HepG2 (cell line): ENCODE results near the gene NCMAP. TPM values are rescaled to one million over a fixed set of nuclear protein-coding genes. Genes with fewer than 3 reads are reported as not detected.
A peak's percentile ranks its signal among the peaks of the same experiment; 100 is the strongest.

Experiments used
- AKAP8 ChIP-seq: sonication (generic); formaldehyde crosslinking; IDR thresholded peaks from 2 replicates; pipeline ENCODE4 v1.5.1; 2020; ENCODE audit warnings: mild to moderate bottlenecking, missing genetic modification reagents
- ARID2 ChIP-seq: sonication (generic); formaldehyde crosslinking; IDR thresholded peaks from 2 replicates; pipeline ENCODE4 v1.8.1; 2022; ENCODE audit warnings: mild to moderate bottlenecking, missing genetic modification reagents, borderline replicate concordance
- BRD4 ChIP-seq: sonication (generic); formaldehyde crosslinking; IDR thresholded peaks from 2 replicates; pipeline ENCODE4 v1.4.0; 2020; ENCODE audit warnings: missing genetic modification reagents
- SIN3B ChIP-seq: fragments of 150-350 bp; IDR thresholded peaks from 2 replicates; pipeline ENCODE4 v1.6.1; 2014; ENCODE audit warnings: low read length
- SP140L ChIP-seq: sonication (generic); formaldehyde crosslinking; IDR thresholded peaks from 2 replicates; pipeline ENCODE4 v1.4.0; 2020; ENCODE audit warnings: missing genetic modification reagents, borderline replicate concordance
- ZEB1 ChIP-seq: IDR thresholded peaks from 2 replicates; pipeline ENCODE4 v1.6.1; 2012; ENCODE audit warnings: mild to moderate bottlenecking, low read depth, inconsistent platforms; ENCODE audit not compliant: insufficient replicate concordance
- ZNF703 ChIP-seq: sonication (generic); formaldehyde crosslinking; IDR thresholded peaks from 2 replicates; pipeline ENCODE4 v1.5.1; 2020; ENCODE audit warnings: missing genetic modification reagents, mild to moderate bottlenecking, moderate library complexity, borderline replicate concordance
- ZNF737 ChIP-seq: sonication (generic); formaldehyde crosslinking; IDR thresholded peaks from 2 replicates; pipeline ENCODE4 v1.5.0; 2020; ENCODE audit warnings: missing genetic modification reagents, mild to moderate bottlenecking, borderline replicate concordance
- ZSCAN29 ChIP-seq: sonication (generic); formaldehyde crosslinking; conservative IDR thresholded peaks from 2 replicates; pipeline ENCODE4 v1.4.0; 2020; ENCODE audit warnings: mild to moderate bottlenecking, missing genetic modification reagents
- polyA plus RNA-seq, 8 experiments: library from polyadenylated mRNA; depleted of rRNA in 3 of 8; stranded (reverse) in 7 of 8; unstranded in 1 of 8; fragments of >200 nt; fragmentation: Illumina TruSeq in 4 of 8; extraction: Trizol in 4 of 8; gene quantifications; 2 replicates each; pipeline versions ENCODE4 v1.2.1 to v1.2.3, GENCODE V29; 2011 to 2016; ENCODE audit warnings: low read depth in 4 of 8, missing spikeins in 1 of 8, mixed read lengths in 1 of 8; ENCODE audit not compliant: insufficient read depth in 1 of 8
- total RNA-seq, 5 experiments: library from RNA; depleted of rRNA; stranded (reverse); fragments of >200 nt; fragmentation: Illumina TruSeq; extraction: Trizol; gene quantifications; 2 replicates each; pipeline ENCODE4 v1.2.3, GENCODE V29; 2016; ENCODE audit warnings: low read depth in 1 of 5
- TF ChIP-seq, protein P1 (sequence below): sonication (generic); formaldehyde crosslinking; IDR thresholded peaks from 2 replicates; pipeline ENCODE4 v1.5.1; 2020; ENCODE audit warnings: missing genetic modification reagents, mild to moderate bottlenecking, borderline replicate concordance
- TF ChIP-seq, protein P2 (sequence below): sonication (generic); formaldehyde crosslinking; IDR thresholded peaks from 2 replicates; pipeline ENCODE4 v1.5.1; 2020; ENCODE audit warnings: mild to moderate bottlenecking, missing genetic modification reagents, borderline replicate concordance
- TF ChIP-seq, protein P3 (sequence below): conservative IDR thresholded peaks from 2 replicates; pipeline ENCODE4 v1.6.1; 2018; ENCODE audit warnings: missing genetic modification reagents
- TF ChIP-seq, protein P4 (sequence below): sonication (generic); formaldehyde crosslinking; IDR thresholded peaks from 2 replicates; pipeline ENCODE4 v1.4.0; 2020; ENCODE audit warnings: missing genetic modification reagents, borderline replicate concordance
- TF ChIP-seq, protein P5 (sequence below): fragments of 450-650 bp; IDR thresholded peaks from 2 replicates; pipeline ENCODE4 v1.6.1; 2017; ENCODE audit warnings: mild to moderate bottlenecking

NCMAP gene
- total and polyA plus RNA-seq, 2 of the 13 experiments (the other 11 are each of a cell fraction or from before 2014, with no cell fraction given): 2.7 to 20.0 TPM

DNA sequence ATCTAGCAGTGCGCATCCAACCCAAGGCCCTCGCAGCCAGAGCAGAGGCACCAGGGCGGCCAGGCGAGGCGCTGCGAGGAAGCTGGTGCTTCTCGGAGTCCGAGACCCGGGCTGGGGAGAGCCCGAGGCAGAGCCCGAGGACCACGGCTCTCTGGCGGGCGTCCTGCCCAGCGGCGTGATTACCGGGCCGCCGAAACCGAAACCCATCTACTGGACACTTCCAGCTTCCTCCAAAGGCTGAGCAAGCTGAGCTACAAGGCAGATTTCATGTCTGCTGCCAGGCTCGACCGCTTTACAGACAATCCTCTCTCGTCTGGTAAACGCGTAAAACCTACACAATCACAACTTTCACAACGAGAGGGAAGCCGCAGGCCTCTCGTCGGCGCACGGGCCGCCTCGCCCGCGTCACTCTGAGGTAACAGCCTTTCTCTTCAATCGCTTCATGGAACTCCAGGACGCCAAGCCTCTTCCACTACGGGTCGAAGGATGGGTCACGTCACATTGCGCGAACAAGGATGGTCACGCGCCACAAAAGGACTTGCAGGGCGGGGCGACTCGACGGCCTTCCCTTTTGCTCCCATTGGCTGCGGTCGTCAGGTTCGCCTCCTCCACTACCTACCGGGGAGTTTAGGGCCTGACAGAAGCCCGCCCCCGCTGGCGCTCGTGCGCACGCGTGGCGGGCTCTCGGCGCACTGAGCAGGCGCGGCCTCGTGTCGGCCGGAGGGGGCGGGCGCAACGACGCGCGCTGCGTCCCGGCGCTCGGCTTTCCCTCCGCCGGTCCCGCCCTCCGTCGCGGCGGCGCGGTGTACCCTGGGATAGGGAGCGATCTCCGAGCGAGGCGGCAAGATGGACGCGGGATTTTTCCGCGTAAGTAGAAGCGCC lies 86.8 kb downstream of the NCMAP start, which contains the start of gene SRRM1 (continued):
- TF ChIP-seq, protein P1, sequence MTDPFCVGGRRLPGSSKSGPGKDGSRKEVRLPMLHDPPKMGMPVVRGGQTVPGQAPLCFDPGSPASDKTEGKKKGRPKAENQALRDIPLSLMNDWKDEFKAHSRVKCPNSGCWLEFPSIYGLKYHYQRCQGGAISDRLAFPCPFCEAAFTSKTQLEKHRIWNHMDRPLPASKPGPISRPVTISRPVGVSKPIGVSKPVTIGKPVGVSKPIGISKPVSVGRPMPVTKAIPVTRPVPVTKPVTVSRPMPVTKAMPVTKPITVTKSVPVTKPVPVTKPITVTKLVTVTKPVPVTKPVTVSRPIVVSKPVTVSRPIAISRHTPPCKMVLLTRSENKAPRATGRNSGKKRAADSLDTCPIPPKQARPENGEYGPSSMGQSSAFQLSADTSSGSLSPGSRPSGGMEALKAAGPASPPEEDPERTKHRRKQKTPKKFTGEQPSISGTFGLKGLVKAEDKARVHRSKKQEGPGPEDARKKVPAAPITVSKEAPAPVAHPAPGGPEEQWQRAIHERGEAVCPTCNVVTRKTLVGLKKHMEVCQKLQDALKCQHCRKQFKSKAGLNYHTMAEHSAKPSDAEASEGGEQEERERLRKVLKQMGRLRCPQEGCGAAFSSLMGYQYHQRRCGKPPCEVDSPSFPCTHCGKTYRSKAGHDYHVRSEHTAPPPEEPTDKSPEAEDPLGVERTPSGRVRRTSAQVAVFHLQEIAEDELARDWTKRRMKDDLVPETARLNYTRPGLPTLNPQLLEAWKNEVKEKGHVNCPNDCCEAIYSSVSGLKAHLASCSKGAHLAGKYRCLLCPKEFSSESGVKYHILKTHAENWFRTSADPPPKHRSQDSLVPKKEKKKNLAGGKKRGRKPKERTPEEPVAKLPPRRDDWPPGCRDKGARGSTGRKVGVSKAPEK (CRISPR knock-in tag): no peak
- TF ChIP-seq, protein P2, sequence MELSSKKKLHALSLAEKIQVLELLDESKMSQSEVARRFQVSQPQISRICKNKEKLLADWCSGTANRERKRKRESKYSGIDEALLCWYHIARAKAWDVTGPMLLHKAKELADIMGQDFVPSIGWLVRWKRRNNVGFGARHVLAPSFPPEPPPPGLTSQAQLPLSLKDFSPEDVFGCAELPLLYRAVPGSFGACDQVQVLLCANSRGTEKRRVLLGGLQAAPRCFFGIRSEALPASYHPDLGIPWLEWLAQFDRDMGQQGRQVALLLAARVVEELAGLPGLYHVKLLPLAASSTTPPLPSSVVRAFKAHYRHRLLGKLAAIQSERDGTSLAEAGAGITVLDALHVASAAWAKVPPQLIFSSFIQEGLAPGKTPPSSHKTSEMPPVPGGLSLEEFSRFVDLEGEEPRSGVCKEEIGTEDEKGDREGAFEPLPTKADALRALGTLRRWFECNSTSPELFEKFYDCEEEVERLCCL (CRISPR knock-in tag): no peak
- TF ChIP-seq AKAP8 (CRISPR knock-in tag) (no peak), ZNF703 (CRISPR knock-in tag) (no peak), BRD4 (CRISPR knock-in tag) (peak; percentile 91), ZSCAN29 (0 out of 2 replicates have a peak, but pooled peaks have one; percentile 60), ZEB1 (no peak), ZNF737 (no peak), SP140L (CRISPR knock-in tag) (peak; percentile 79; the same call in 1 of the 2 replicates), ARID2 (peak; percentile 90), SIN3B (no peak)
- TF ChIP-seq, protein P3, sequence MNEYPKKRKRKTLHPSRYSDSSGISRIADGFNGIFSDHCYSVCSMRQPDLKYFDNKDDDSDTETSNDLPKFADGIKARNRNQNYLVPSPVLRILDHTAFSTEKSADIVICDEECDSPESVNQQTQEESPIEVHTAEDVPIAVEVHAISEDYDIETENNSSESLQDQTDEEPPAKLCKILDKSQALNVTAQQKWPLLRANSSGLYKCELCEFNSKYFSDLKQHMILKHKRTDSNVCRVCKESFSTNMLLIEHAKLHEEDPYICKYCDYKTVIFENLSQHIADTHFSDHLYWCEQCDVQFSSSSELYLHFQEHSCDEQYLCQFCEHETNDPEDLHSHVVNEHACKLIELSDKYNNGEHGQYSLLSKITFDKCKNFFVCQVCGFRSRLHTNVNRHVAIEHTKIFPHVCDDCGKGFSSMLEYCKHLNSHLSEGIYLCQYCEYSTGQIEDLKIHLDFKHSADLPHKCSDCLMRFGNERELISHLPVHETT (CRISPR knock-in tag): peak; percentile 53; the same call in 1 of the 2 replicates
- TF ChIP-seq, protein P4, sequence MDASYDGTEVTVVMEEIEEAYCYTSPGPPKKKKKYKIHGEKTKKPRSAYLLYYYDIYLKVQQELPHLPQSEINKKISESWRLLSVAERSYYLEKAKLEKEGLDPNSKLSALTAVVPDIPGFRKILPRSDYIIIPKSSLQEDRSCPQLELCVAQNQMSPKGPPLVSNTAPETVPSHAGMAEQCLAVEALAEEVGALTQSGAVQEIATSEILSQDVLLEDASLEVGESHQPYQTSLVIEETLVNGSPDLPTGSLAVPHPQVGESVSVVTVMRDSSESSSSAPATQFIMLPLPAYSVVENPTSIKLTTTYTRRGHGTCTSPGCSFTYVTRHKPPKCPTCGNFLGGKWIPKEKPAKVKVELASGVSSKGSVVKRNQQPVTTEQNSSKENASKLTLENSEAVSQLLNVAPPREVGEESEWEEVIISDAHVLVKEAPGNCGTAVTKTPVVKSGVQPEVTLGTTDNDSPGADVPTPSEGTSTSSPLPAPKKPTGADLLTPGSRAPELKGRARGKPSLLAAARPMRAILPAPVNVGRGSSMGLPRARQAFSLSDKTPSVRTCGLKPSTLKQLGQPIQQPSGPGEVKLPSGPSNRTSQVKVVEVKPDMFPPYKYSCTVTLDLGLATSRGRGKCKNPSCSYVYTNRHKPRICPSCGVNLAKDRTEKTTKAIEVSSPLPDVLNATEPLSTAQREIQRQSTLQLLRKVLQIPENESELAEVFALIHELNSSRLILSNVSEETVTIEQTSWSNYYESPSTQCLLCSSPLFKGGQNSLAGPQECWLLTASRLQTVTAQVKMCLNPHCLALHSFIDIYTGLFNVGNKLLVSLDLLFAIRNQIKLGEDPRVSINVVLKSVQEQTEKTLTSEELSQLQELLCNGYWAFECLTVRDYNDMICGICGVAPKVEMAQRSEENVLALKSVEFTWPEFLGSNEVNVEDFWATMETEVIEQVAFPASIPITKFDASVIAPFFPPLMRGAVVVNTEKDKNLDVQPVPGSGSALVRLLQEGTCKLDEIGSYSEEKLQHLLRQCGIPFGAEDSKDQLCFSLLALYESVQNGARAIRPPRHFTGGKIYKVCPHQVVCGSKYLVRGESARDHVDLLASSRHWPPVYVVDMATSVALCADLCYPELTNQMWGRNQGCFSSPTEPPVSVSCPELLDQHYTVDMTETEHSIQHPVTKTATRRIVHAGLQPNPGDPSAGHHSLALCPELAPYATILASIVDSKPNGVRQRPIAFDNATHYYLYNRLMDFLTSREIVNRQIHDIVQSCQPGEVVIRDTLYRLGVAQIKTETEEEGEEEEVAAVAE (CRISPR knock-in tag): peak; percentile 69; the same call in 1 of the 2 replicates
- TF ChIP-seq, protein P5, sequence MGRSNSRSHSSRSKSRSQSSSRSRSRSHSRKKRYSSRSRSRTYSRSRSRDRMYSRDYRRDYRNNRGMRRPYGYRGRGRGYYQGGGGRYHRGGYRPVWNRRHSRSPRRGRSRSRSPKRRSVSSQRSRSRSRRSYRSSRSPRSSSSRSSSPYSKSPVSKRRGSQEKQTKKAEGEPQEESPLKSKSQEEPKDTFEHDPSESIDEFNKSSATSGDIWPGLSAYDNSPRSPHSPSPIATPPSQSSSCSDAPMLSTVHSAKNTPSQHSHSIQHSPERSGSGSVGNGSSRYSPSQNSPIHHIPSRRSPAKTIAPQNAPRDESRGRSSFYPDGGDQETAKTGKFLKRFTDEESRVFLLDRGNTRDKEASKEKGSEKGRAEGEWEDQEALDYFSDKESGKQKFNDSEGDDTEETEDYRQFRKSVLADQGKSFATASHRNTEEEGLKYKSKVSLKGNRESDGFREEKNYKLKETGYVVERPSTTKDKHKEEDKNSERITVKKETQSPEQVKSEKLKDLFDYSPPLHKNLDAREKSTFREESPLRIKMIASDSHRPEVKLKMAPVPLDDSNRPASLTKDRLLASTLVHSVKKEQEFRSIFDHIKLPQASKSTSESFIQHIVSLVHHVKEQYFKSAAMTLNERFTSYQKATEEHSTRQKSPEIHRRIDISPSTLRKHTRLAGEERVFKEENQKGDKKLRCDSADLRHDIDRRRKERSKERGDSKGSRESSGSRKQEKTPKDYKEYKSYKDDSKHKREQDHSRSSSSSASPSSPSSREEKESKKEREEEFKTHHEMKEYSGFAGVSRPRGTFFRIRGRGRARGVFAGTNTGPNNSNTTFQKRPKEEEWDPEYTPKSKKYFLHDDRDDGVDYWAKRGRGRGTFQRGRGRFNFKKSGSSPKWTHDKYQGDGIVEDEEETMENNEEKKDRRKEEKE: no peak
